Activated T-cell treated with anti-CD3 and anti-CD28 coated beads for 1 hour (primary cell): ENCODE data around the gene KIAA1328.

Experiments
- DNase-seq: peaks from one replicate; pipeline ENCODE4 v3.0.0-alpha.2; 2020; ENCODE audit warnings: low read depth

Gene KIAA1328

DNA sequence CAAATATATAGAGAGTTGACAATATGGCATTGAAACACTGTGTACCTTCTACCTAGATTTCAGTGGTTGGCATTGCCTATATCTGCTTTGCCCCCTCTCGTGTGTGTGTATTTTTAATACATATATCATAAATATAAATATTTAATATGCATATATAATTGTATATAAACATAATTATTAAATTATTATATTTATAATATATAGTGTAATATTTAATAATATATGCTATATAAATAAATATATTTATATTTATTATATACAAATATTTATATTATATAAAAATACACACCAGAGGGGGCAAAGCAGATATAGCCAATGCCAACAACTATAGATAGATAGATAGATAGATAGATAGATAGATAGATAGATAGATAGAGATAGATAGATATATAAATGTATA is 124.1 kb downstream of the KIAA1328 start:
- no peak for DNase-seq

DNA sequence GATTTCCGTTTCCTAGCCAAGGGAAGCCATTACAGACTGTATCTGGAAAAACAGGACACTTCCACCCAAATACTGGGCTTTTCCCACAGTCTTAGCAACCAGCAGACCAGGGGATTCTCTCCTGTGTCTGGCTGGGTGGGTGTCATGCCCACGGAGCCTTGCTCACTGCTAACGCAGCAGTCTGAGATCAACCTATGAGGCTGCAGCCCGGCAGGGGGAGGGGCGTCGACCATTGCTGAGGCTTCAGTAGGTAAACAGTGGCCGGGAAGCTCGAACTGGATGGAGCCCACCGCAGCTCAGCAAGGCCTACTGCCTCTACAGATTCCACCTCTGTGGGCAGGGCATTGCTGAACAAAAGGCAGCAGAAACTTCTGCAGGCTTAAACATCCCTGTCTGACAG is 131.1 kb downstream of the KIAA1328 start:
- DNase-seq, result no peak

DNA sequence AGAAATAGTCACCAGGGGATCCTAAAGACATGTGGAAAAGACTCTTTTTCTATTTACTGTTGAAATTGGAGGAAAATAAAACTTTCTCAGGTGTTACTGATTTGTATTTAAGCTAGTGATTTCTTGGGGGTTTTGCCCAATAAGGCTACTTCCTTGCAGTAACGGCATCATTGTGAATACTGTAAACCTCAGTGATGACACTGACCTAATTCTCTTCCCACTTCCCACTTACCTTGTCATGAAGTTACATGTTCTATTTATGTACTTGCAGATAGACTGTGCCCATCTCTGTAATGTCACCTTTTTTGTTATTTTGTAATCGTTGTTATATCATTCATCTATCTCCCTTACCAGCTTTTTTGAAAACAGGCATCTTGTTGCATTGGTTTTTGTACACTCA is 134.5 kb downstream of the KIAA1328 start:
- no peak for DNase-seq

DNA sequence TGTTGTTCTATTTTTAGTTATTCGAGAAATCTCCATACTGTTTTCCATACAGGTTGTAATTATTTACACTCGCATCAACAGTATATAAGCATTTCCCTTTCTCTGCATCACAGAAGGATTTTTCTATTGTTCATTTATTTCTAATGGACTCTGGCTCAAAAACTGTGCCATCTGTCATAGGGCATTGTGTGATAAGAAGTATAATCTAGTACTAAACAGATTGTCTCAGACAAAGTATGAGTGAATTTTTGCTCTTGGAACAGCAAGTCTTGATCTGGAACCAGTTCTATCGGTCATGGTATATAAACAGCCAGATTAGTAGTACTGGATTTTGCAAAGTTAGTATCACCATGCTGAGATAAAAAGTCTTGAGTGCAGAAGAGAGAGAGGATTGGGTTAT is 145.8 kb downstream of the KIAA1328 start:
- DNase-seq, result no peak

DNA sequence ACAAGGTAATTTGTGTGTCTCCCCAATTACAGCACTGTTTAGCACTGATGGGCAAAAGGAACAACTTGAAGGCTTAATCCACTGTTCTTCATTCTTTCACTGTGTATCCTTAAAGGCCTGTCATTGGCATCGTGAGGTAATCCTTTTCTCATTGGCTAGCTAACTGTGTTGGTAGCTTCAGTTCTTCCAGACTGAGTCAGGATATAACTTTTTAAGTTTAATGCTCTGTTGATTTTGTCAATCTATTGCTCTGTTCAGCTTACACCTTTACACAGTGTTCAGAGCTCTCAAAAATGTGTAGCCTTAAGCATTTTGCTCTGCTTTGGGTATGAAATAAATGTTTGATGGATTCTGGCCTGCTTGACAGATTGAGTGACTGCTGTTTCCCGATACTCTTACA is 148.2 kb downstream of the KIAA1328 start:
- no peak for DNase-seq

DNA sequence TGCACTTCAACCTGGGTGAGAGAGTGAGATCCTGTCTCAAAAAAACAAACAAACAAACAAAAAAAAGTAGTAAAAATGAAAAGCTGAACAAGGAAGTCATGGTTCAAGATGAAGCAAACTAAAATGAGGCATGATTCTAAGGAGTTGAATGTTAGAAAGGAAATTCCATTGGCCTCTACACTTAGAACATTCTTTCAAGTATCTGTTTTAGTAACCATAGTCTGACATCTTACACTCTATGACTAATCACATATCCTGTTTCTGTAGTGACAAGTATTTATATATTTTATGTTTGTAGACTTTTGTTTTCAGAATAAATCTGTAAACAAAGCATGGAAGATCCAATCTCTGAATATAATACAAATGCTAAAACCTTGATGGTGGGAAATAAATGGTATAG is 164.1 kb downstream of the KIAA1328 start:
- DNase-seq, result no peak

DNA sequence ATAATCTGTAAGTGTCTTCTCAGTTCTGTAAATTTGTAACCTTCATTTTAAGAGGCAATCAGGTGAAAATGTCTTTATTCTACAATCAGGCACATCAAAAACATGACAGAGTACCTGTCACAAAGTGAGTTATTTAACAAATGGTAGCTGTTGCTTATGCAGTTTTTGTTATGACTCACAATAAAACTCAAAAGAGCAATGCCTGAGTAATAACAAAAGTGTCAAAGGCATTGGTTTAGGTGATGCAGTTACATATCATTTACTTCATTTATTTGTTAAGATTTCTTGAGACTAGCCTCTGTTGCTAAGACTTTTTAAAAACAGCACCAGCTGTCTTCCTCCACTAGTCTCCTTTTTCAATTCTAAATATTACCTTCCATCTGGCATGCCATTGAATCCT is 177.8 kb downstream of the KIAA1328 start:
- no peak for DNase-seq

DNA sequence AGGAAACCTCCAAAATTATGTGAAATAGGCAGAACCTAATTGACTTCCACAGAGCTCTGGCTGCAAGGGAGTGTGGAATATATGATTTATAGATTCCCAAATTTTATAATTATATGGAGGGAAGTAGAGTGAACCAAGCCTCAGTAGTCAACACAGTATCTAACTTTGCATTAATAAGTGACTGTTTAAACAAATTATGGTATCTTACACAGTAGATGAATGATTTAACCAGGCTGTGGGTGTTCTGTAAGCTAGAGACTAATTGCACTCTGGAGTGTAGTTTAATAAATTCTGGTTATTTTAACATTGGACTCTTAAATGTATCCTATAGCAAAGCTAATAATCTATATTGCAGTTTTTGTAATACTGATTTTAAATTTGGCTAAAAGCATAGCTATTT is 183.5 kb downstream of the KIAA1328 start:
- no peak for DNase-seq

DNA sequence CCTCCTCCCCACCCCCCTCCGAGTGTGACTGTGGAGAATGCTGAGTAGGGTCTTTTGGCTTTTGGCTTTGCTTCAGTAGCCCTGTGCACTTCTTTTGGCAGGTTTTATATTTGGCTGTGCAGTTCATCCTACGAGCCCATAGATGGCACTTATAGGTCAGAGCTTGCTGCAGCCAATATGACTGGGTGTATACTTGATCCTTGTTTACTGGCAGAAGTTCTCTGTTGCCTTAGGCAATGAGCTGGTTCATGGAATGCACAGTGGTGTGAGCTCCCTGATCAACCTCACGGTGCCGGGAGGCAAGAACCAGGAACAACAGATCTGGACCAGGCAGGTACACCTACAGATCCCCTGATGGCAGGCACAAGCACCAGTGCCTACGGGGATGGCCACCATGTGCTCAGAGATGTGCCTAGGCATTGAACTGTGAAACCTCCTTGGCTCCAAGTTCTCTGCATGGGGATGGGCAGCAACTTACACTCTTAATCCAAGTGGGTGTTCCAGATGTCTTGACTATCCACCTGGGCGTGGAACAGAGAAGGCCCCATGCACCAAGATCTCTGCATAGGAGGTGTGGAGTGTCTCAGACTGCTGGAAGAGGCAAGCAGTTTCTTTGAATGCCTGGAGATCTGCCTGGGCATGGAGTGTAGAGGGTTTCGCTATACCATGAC is 190.4 kb downstream of the KIAA1328 start:
- no peak for DNase-seq

DNA sequence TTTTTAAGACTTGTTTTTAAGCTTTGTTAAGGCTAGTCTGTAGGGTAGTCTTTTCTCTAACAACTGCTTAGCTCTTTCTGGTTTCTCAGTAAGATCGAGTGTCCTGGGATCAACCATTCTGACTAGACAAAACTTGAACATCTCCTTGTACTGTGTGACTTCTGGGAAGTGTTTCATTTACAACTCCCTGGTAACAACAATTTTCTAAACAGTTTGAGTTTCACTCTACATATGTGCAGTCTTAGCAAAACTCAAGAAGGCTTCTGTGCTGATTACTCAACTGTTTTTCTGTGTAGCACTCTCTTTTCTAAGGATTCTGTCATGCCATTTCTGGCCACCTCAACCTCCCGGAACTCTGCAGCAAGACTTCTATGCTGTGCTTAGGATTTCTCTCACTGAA is 204.5 kb downstream of the KIAA1328 start:
- DNase-seq, result no peak

DNA sequence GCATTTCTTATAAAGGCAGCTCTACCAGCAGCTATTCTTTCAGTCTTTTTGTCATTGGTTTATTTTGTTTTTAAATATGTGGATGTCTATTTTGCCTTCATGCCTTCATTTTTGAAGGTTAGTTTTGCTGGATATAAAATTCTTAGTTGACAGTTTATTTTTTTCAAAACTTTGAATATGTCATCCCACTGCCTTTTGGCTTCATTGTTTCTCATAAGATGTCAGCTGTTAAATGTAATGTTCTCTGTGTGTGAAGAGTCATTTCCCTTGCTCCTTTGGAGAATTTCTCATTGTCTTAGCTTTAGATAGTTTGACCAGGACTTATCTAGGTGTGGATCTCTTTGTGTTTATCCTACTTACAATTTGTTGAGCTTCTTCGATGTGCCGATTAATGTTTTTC is 213.5 kb downstream of the KIAA1328 start:
- DNase-seq, result no peak

DNA sequence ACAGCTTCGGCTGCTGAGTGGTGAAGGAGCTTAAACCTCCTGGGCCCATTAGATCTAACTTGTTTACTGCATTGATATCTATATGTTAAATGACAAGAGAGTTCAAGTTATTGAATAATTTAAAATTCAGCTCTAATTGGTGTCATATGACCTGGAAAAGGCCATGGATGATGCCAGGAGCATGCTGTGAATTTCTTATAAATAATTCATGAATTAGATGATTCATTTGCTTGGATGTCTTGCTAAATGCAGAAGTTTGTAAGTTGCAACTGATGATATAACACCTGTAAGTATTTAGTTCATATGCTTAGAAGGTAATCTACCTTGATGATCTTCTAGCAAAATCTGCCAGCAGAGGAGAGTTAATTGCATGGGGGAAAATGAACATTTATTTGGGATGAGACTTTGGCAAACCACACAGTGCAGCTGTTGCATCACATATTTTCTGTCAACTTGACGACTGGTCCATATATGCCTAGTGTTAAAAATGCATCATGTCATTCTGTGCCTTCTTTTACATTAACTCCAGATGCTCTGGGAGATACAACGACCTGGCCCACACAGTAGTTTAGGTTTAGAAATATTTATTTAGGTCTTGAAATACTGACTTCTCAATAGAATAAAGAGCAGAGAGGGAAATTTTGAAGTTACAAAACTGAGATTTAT is 226.3 kb downstream of the KIAA1328 start:
- no peak for DNase-seq

DNA sequence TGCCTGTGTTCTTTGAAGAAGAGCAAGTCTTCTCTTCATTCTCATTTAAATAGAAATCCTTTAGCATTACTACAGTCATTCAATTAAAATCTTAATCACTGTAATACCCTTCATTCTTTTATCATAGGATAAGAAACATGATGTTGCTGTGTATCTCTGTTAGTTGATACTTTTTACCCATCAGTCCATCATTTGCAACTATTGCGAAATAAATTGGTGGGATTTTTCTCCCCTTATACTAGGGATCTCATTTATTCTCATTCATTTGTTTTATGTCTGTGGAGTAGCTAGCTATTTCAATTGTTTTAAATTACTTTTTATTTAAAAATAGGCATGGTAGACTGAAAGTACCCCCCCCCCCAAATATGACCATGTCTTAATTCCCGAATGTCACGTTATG is 235.3 kb downstream of the KIAA1328 start:
- DNase-seq, result no peak

DNA sequence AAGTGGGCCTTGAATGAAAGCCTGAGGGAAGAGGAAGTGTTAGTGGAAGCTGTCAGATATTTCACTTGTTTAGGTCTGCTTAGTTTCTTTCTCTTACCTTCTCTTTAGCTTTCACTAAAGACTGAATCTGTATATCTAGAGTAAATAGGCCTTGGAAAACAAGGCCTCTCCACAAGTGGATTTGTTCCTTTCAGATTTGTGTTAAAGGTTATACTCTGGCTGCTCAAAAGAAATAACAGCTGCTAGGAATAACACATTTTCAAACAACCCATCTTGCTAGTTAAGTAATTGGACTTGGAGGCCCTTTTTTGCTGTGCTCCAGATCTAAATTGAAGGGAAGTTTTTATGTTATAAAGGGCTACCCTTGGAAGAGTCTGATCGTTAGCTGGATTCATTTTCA is 236.3 kb downstream of the KIAA1328 start:
- DNase-seq, result no peak

DNA sequence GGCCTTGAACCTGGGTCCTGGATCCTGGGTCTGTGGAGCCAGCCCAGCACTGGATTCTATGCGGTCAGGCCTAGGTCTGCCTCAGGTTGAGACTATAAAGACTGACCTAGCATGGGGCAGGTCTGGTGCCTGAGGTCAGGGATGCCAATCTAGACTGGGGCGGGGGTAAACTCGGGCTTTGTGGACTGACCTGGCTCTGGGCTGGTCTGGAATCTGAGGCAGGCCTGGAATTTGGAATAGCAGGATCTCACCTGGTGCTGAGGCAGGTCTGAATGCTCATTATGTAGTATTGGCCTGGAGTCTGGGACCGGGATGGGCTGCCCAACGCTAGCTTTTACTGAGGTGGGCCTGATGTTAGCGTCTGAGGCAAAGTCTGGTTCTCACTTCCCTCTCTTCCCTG is 256.0 kb downstream of the KIAA1328 start:
- DNase-seq, result no peak

DNA sequence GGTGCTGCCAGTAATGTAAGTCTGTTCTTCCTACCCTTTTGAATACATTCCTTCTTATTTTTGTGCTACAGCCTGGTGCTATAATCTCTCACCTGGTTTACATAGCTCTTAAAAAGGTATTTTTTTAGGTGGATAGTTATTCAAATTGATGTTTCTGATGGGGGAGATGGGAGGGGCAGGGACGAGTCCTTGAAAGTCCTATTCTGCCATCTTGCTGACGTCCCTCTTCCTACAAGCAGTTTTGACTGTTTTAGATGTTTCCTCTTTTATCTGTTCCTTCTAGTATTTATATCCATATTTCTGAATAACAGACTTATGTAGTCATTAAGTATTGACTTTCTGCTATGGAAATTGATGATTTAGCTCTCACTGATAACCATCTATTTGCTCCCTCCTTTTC is 256.4 kb downstream of the KIAA1328 start:
- DNase-seq, result no peak

DNA sequence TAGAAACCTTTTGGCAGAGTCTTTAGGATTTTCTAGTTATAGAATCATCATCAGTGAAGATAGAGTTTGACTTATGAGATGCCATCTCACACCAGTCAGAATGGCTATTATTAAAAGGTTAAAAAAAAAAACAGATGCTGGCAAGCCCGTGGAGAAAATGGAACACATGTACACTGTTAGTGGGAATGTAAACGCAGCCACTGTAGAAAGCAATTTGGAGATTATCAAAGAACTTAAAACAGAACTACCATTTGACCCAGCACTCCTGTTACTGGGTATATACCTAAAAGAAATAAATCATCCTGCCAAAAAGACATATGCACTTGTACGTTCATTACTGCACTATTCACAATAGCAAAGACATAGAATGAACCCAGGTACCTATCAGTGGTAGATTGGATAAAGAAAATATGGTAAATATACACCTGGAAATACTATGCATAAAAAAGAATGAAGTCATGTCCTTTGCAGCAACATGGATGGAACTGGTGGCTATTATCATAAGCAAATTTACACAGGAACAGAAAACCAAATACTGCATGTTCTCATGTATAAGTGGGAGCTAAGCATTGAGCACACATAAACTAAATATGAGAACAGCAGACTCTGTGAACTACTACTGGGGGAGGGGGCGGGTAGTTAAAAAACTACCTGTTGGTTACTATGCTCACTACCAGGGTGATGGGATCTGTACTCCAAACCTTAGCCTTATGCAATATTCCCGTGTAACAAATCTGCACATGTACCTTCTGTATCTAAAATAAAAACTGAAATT is 279.0 kb downstream of the KIAA1328 start:
- DNase-seq, result no peak

DNA sequence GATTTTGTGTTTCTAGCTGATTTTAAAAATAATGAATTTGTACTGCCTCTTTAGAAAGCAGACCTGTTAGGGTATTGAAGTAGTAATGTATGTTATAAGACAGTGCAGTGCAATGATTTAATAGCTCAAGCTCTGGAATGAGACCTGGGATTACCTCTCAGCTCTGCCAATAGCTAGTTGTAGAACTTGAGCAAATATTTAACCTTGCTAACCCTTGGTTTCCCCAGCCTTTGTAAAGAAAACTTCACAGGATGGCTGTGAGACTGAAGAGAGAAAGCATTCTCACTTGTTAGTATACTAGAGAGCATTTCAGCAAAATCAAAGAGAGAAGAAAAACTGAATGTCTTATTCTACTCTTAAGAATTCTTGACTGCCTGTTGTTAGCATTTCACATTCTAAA is 293.9 kb downstream of the KIAA1328 start:
- DNase-seq, result no peak

DNA sequence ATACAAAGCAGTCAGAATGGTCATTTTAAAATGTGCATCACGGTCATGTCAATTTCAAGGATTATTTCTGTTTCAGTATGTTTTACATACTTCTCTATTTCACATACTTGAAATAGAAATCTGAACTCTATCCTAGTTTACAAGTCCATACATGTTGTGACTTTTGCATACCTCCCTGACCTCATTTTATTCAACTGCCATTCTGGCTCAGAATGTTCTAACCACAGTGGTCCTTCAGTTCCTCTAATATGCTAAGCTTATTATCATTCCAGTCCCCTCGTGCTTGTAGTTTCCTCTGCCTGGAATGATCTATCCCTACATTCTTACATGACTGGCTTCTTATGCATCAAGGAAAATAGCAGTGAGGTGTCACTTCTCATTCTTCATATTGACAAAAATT is 295.6 kb downstream of the KIAA1328 start:
- no peak for DNase-seq

DNA sequence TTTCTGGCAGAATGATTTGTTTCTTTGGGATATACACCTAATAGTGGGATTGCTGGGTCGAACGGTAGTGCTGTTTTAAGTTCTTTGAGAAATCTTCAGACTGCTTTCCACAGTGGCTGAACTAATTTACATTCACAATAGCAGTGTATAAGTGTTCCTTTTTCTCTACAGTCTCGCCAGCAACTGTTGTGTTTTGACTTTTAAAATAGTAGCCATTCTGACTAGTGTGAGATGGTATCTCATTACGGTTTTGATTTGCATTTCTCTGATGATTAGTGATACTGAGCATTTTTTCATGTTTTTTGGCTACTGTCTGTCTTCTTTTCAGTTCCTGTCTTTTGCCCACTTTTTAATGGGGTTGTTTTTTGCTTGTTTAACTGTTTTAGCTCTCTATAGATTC is 306.2 kb downstream of the KIAA1328 start:
- no peak for DNase-seq

DNA sequence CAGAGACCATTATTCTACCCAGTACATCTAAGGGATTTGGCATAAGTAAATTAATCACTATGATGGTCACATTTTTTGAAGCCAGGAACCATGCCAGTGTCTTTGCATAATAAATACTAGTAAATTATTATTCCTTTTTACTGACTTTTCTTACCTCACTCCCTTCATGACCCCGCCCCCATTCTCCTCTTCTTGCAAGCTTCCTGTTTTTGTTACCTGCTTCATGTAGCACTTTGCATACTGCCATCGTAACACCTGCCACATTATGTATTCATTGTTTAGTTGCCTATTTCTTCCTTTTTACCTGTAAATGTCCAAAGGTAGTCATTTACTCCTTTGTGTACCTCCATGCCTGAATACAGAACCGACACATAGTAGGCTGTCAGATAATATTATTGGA is 309.5 kb downstream of the KIAA1328 start:
- no peak for DNase-seq

DNA sequence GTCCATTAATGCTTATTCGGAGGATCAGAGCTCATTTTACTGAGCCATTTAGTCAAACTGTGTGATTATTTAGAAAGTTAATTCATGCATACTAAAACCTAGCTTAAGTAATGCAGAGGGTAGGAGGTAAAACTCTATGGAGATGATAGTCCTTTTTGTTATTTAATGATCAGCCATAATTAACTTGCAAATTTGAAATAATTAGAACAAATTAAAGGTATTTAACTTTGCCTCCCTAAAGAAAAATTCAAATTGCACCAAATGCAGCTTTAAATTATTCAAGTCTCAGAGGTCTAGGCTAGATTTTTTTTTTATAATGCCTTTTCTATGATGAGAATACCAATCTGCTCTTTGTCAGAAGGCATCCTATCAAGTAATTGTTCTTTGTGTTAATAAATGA is 310.9 kb downstream of the KIAA1328 start:
- DNase-seq, result no peak

DNA sequence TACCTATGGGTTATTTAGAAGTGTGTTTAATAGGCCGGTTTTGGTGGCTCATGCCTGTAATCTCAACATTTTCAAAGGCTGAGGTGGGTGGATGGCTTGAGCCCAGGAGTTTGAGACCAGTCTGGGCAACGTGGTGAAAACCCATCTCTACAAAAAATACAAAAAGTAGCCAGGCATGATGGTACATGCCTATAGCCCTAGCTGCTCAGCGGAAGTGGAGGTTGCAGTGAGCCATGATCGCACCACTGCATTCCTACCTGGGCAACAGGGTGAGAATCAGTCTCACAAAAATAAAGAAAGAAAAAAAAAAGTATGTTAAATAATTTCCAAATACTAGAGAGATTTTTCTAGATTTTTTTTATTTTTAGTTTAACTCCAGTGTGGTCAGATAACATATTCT is 316.0 kb downstream of the KIAA1328 start:
- DNase-seq, result no peak
